SKM-1 (cell line): ENCODE data around the gene CKMT2.

Experiments
- DNase-seq: peaks from one replicate; lab custom pipeline; 2025; ENCODE audit not compliant: unreplicated experiment; lab: John Stamatoyannopoulos, UW

CKMT2 gene

GRCh38 chr5:81214848-81215247 lies 18.3 kb upstream of the CKMT2 start:
- DNase-seq = no peak

- no peak for DNase-seq
These were observed 17.0 kb upstream of the CKMT2 start for GRCh38 chr5:81216152-81216551.

DNA sequence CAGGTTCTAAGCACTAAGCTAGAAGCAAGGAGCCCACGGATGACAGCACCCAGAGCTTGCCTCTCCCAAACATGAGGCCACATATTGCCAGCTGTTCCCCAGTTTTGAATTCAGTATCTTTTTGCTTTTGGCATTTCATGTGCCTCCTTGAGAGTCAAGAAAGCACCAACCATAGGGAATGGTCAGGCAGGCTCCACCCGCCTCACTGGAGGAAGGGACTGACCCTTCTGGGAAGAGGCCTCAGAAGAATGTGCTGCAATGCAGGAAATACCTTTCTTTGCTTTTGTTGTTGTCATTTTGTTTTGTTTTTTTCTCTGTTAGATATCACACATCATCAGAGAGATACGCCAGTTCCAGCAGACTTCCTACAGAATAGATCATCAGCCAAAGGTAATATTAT lies 13.7 kb upstream of the CKMT2 start:
- no peak for DNase-seq

- no peak for DNase-seq
These were observed 10.8 kb upstream of the CKMT2 start for GRCh38 chr5:81222285-81222684.

GRCh38 chr5:81225463-81225862 lies 7.7 kb upstream of the CKMT2 start:
- DNase-seq = no peak

- DNase-seq = no peak
These were observed 6.8 kb upstream of the CKMT2 start for GRCh38 chr5:81226286-81226685.

GRCh38 chr5:81226949-81227348 lies 6.2 kb upstream of the CKMT2 start:
- no peak for DNase-seq

DNA sequence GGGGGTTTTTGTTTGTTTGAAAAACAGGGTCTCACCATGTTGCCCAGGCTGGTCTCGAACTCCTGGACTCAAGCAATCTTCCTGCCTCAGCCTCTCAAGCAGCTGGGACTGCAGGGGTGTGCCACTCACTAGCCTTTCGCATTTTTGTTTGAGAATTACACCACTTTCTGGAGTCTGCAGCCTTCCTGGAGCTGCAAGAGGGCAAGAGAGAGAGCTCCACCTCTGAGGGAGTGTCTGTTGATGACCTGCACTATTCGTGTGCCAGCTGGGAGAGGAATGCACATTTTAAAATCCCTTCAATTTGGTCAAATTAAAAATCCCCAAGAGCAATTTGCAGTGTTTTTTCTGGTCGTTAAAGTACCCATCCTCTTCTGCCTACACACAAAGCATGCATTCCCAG lies 5.0 kb upstream of the CKMT2 start:
- DNase-seq = no peak

GRCh38 chr5:81230416-81230815 lies 2.7 kb upstream of the CKMT2 start:
- DNase-seq = no peak

- no peak for DNase-seq
These were observed 550 bp upstream of the CKMT2 start for GRCh38 chr5:81232464-81233079.

- DNase-seq = no peak
These were observed 1.2 kb downstream of the CKMT2 start for GRCh38 chr5:81234299-81234698.

GRCh38 chr5:81234801-81235200 lies 1.7 kb downstream of the CKMT2 start:
- no peak for DNase-seq

DNA sequence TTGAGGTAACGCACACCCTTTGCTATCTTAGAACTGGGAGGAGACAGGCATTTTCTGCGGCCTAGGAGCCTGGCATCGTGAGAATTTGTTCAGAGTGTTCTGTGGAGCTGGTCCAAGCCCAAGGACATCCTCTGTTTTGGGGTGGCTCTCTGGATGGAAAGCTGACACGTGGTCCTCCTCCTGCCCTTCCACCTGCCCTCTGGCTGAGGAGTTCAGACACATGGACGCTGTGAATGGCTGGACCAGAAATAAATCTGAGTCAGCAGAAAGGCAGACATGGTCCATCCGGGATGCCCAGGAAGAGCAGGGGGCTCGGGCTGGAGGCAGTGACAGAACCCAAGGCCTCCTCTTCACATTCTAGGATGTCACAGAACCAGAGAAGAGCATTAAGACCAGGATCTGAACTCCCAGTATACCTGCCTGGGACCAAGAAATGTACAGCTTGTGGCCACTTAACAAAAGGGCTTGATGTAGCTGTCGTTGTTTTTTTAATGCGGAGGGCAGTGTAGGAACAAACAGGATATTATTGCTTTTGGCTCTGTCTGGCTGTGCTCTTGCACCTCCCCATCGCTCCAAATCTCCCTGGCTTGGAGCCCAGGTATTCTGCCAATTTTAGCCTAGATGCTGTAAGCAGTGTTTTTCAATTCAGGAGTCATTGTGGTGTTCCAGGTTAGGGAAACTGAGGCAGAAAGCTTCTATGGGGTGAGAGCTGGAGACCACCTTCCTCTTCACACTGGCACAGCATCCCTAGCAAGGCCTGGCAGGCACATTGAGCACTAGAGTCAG lies 2.4 kb downstream of the CKMT2 start:
- DNase-seq = no peak

DNA sequence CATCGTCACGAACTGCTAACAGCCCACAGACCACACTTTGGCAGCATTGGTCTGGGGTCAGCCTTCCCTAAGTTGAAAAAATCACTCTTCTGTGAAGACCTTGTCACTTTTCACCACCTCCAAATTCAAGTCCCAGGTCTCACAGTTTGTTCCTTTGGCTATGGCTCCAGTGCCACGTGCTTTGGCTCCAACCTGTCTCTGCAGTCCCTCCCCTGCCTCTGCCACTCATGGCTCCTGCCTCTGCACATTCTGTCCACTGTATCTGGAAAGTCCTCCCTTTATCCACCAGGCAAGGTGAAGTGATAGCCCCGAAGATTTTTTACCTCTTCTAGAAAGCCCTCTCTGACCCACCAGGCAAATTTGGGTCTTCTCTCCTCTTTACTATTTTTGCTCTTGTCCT lies 5.3 kb downstream of the CKMT2 start:
- DNase-seq = no peak

GRCh38 chr5:81239613-81240012 lies 6.5 kb downstream of the CKMT2 start:
- no peak for DNase-seq

GRCh38 chr5:81241001-81241400 lies 7.9 kb downstream of the CKMT2 start:
- no peak for DNase-seq

DNA sequence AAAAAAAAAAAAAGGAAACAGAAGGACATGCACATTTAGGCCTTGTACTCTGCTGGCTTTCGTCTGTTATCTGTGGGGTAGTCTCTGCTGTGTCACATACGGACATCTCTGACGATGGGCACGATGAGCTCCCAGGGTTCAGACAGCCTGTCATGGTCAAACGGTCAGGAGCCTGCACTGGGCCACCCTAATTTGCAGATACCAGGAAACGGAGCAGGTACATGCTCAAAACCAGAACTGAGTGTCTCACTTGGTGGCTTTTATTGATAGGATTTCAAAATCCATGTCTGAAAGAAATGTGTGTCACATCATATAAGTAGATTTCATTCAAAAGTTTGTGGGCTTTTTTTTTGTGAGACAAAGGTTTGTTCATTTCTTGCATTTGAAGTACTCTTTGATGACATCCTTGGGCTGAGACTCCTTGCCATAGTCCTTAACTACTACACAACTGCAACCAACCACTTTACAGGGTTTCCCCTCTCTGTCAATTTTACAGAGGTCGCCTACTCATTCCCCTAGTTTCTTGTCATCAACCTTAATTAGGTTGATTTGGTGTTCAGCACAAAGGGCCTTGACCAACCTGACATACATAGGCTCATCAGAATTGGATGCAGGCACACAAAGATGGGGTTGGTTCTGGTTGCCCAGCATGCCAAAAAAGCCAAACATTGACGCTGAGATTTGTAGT lies 9.0 kb downstream of the CKMT2 start:
- no peak for DNase-seq

DNA sequence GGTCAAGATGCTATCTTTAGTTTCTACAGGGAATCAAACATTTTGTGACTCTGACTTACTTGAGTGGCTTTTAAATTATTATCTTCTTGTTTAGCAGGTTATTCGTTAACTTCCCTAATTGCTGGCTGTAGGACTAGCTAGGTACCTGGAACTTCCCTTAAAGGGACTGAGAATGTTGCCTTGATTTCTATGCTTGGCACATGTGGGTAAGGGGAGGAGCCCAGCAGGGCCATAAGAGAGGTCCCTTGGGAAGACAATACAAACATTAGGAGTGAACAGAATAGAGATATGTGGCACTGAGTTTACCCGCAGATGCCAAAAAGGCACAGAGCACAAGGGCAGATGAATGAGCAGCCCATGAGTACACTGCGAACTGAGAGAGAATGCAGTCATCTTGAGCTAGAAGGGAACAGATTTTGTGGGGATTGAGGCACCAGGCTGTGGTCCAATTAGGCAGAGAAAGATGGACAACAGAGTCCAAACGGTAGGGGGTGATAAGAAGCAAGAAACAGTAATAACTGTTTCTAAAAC lies 9.8 kb downstream of the CKMT2 start:
- no peak for DNase-seq

- DNase-seq = no peak
These were observed 11.3 kb downstream of the CKMT2 start for GRCh38 chr5:81244451-81244850.

DNA sequence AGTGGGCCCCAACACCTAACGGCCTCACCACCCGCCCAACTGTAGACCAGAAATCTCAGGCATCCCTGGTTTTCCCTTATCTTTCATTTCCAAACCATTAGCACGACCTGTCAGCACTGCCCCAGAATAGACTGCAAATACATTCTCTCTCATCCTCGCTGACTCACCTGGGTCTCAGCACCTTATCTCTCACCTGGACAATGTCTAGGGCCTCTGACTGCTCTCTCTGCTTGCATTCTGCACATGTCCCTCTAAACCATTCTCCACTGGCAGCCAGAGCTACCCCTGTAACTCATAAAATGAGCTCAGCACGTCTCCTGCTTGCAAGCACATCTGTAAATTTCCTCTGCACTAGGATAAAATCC lies 12.7 kb downstream of the CKMT2 start:
- no peak for DNase-seq

- no peak for DNase-seq
These were observed 13.6 kb downstream of the CKMT2 start for GRCh38 chr5:81246697-81247096.

GRCh38 chr5:81247441-81247972 lies 14.4 kb downstream of the CKMT2 start:
- DNase-seq = no peak
